Skeletal muscle cell (primary cell): ENCODE measurements around the gene LRRTM4.

Source experiments
- DNase-seq: peaks from one replicate; pipeline ENCODE4 v3.0.0-alpha.2; 2010; ENCODE audit warnings: low read depth
- H3K4me3 ChIP-seq: 2 replicates; pipeline ENCODE4 v1.5.1; 2011; ENCODE audit warnings: low read depth, mild to moderate bottlenecking, control low read depth, low read length, moderate library complexity

Gene LRRTM4

DNA sequence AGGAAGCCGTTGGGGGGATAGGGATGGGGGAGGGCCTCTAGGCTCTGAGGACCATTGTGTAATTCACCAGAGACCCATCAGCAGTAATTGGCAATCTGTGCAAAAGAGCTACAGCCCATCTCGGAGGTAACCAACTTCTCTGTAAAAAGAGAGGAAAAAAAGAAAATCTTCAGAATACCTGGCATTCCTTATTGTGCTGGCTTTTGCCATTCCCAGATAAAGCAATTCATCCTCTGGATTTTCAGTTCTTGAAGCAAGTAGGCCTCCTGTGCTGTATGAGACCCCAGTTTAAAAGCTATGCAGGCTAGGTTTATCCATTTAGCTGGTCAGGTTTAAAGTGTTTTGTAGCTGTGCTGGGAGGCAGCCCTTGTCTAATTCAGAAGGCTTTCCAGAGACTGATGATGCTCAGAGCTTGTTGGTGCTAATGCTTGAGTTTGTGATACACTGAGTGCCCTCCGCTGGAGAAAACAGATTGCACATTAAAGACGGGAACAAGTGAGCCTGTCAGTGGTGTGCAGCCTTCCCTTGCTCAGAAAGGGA is at the start of gene LRRTM4:
TSS of gene LRRTM4 (minus strand) at position 446 of the 540 bp plus-strand sequence.
- no peak for DNase-seq
- no peak within 1 kb of the TSS for H3K4me3 ChIP-seq

DNA sequence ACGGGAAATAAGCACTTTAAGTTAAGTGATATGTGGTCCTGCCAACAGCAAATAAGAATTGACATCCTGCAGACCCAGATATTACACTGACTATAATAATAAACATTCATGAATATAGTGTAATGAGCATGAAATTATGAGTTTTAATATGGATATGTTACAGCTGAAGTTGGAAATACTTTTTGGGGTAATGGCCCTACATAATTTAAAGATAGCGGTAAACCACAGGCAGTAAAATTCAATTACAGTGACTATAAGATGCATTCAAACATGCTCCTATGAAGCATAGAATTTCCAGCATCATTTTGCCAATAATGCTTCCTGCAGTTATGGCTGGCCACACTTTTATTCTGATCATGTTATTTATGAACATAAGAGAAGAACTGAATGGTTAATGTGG is 49.4 kb upstream of the LRRTM4 start:
- no peak for DNase-seq

DNA sequence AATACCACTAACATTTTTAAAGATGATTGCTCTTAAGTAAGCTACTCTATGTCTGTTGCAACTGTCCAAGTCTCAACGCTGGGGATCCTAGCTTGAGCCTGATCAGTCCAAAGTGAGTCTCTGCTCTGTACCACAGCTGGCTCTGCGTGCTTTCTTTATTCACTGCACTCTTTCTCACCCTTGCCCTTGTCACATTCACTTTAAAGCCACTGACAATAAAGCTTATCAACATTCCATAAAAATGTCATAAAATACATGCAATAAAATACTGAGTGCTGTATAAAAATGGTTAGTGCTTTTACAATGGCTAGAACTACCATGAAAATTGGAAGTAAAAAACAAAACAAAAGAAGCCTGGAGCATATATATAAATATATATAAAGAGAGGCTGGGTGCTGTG is 45.5 kb upstream of the LRRTM4 start:
- H3K4me3 ChIP-seq, result no peak overlapping the region
- DNase-seq, result no peak

More for the DNA sequence above, 49.4 kb upstream of the LRRTM4 start:
- H3K4me3 ChIP-seq, result no peak overlapping the region

DNA sequence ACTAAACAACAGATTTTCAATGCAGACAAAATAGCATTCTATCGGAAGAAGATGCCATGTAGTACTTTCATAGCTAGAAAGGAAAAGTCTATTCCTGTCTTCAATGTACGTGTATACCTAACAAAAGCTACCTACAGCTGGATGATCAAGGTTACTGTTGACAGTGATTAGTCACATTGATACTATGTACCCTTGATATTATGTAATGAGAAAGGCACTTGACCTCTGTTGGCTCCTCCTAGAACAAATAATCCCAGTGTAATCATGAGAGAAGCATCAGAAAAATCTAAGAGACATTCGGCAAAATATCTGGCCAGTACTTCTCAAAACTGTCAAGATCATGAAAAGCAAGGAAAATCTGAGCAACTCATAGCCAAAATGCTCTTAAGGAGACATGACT is 44.4 kb upstream of the LRRTM4 start:
- H3K4me3 ChIP-seq, result no peak overlapping the region
- no peak for DNase-seq

DNA sequence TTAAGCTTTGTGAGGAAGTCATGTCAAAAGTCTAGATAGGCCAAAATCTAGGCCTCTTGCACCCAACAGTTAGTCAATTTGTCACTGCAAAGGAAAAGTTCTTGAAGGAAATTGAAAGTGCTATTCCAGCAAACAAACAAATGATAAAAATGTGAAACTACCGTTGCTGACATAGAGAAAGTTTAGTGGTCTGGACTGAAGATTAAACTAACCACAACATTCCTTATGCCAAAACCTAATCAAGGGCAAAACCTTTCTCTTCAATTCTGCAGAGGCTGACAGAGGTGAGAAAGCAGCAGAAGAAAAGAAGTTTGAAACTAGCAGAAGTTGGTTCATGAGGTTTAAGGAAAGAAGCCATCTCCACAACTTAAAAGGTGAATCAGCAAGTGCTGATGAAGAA is 44.0 kb upstream of the LRRTM4 start:
- no peak overlapping the region for H3K4me3 ChIP-seq
- DNase-seq, result no peak

DNA sequence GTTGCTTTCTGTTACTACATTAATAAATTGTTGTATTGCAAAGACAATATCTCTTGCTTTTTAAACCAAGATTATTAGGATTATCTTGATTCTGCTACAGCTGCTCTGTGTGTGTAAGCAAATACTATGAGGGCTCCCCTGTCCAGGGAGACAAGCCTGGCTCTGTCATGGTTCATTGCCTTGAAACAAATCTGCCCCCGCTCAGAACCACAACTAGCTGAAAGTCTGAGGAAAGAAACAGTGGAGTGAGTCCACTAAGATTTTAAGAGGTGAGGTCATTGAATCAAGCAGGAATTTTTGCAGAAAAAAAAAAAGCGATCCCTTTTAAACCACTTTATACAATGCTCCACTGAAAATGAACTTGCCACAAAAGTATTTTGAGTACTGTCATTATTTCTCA is 30.8 kb upstream of the LRRTM4 start:
- DNase-seq, result no peak
- H3K4me3 ChIP-seq, result no peak overlapping the region

DNA sequence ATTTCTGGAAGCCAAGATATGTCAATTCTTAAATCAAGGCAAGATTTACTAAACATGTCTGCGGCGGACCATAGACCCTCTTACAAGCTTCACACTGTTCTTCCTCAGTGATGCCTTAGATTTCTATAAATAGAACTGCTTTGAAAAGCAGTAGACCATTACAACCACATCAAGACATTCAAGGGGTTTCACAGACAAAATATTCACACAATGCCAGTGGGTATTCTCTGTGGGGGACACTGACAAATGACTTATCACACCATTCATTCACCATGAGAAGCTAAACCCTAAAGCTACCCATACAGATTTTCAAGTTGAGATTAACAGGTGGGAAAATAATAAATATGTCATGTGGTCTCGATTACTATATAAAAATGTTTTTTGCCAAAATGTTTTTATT is 15.9 kb upstream of the LRRTM4 start:
- no peak for DNase-seq
- no peak overlapping the region for H3K4me3 ChIP-seq

DNA sequence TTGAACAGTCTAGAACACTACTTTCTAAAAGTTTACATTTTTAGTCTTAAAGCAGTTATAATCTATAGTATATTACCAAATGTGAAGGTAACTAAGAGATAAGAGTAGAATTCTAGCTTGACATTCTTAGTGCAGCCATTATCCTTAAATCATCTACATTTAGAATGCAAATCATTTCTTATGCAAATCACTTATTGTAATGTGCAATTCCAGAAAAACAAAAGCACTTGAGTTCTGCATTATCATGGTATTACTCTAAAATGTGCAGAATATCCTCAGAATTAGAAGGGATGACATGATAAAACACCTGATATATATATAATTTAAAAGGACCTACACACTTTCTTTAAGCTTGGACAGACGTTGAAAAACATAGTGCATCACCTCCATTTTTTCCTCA is 712 bp upstream of the LRRTM4 start:
- no peak overlapping the region for H3K4me3 ChIP-seq
- DNase-seq, result no peak

DNA sequence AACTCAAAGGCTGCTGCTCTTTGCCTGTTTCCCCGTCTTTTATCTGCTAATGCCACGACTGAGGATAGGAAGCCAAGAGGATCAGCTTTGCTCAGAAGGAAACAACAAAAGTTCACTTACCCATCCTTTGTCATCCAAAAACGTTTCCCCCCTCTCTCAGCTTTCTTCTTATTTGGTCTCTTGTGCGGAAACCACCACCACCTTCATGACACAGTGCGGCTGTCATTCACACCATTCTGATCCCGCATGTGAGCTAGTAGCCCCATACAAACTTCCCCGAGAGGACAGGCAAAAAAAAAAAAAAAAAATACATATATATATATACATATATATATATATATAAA is 656 bp downstream of the LRRTM4 start:
- DNase-seq, result no peak
- no peak overlapping the region for H3K4me3 ChIP-seq

DNA sequence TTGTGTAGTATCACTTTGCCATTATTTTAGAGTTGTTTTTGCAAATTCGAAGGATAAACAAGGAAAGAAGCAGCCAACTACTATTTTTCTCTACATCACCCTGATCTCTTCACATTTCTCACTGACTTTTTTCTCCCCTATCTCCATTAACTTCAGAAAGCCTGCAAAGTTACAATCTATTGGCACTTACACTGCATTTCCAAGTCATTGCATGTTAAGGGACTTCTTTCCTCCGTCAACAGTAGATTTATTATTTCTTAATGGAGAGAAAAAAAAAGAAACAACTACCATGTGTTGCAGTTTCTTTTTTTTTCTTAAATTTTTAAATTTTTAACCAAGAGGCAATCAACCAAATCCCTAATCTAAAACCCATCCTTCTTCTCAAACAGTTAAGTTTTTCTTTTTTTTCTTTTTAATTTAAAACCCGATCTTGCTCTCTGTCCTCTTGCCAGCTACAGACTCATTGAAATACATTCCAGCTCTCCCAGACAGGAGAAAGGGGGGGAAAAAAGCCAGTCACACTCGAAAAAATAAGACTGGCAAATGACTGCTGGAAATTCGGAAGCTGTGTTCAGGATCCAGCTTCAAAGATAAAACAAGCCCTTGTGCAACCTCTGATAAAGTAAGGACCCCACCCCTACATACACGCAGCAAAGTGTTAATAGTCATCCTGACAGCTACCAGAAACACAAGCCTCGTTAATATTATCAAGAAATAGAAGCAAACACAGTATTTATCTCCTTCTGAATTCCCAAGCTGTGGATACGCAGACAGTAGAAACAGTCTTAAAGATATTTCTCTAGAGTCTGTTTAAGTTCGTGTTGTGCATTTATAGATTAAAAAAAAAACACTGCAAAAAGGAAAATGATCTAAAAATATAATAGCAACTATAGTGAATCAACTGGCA is 1.3 kb downstream of the LRRTM4 start:
- DNase-seq, result no peak
- H3K4me3 ChIP-seq, result no peak overlapping the region

DNA sequence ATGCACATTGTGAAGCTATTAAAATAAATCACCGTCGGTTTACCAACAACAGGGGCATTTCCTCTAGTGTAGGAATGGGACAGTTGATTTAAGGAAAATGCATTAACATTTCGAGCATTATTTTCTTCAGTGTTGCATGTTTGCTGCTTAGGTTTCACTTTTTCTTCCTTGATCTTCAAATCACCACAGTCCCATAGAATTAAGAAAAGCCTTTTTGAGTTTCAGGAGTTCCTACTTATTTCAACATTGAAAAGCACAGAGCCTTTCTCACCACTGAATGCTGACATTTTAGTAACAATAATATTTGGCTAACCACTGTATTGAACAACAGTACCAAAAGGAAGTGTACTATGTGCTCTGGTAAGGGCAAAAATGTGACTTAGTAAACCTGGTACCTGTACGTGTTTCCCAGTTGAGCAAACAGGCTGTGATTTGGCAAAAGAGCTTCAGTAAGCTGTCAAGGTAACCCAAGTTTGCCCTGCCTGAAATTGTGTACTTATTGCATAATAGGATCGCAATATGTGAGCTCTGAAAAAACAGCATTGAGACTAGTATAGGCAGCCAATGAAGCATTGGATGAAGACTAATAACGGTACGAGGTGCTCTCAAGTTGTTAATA is 2.2 kb downstream of the LRRTM4 start:
- no peak for DNase-seq
- no peak overlapping the region for H3K4me3 ChIP-seq

DNA sequence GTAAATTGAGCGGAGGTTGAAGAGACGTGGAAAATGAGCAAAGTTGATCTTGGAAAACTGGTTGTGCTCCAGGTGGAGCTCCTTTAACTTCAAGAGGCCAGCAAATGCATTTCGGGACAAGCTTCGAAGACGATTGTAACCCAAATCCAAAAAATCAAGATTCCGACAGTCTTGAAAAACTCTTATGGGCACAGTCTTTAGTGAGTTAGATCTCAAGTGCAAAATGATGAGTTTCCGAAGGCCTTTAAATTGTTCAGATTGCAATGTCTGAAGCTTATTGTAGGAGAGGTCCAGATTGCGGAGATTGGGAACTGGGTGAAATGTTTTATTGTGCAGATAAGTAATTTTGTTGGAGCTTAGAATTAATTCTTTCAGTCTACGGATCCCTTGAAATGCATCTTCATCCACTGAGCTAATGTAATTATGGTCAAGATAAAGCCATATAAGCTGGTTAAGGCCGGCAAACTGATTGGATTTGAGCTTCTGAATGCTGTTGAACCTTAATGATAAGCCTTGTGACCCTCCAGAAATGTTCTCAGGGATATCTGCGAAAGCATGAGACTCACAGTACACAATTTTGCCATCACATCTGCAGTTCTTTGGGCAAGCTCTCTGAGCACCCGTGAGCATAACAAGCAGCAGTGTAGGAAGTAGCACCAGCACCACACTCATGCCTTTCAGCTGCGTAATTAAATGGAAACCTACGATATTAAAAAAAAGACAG is 2.9 kb downstream of the LRRTM4 start:
- no peak for DNase-seq
- H3K4me3 ChIP-seq, result no peak overlapping the region

DNA sequence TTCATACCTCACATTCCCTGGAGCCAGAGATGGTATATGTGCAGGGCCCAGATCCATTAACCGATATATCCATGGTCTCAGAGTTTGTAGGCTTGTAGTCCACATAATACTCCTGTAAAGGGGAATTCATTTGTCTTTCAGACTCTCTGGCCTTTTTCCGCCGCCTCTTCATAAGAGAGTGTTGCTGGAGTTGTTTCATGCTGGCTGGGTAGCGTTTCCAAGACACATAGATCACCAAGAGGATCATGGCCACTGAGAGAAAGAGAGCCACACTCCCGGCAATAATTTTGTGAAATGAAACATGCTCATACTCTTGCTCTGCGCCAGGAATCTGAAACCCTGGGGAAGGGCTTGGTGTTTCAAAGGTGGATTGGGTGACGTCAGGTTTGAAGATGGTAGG is 3.9 kb downstream of the LRRTM4 start:
- H3K4me3 ChIP-seq, result no peak overlapping the region
- DNase-seq, result no peak

DNA sequence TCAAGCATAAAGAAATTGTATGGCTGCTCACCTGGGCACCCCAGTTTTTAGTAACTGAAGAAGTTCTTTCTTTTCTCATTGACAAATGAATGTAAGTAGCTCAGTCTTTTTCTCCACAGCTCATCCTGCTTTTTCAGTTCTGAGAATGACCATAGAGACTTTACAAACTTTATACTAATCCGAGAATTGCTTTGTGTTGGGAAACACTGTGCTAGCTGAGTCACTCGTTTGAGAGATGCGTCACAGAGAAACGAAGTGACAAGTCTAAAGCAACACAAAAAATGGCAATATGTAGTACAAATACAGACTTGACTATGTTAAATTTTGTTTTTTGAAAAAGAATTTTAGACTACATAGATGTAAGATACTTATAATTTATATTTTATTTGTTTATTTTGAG is 9.0 kb downstream of the LRRTM4 start:
- H3K4me3 ChIP-seq, result no peak overlapping the region
- DNase-seq, result peak; percentile 1

DNA sequence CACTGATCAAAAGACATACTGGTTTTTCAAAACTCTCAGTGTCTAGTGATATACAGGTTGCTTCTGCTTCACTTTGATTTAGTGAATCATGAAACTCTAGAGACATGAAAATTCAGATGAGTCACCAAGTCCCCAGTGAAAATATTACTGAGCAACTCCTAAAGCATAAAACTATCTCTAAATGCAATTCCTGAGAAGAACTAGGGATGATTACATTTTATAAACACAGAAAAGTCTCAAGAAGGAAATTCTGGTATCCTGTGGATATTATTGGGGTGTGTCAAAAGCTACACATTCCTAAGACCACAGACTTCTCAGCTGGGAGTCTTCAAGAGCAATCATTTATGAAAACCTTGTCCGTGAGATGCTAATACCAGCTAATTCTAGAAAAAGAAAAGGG is 9.7 kb downstream of the LRRTM4 start:
- no peak overlapping the region for H3K4me3 ChIP-seq
- DNase-seq, result peak; percentile 1

DNA sequence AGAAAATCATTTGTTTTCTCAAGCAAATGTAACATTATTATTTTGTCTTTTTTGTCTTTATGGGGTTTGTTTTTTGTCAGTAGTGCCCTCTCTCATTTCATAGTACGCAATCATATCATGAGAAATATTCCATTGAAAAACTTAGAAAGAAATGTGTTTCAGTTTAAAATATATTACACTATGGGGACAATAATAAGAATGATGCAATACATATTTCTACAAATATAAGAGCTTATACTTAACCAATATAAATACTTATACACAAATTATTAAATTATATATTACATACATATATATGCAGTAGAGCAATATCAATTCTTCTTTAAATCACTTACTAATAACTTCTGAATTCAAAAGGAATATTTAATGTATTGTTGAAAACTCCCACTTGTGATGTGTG is 13.7 kb downstream of the LRRTM4 start:
- no peak for DNase-seq

DNA sequence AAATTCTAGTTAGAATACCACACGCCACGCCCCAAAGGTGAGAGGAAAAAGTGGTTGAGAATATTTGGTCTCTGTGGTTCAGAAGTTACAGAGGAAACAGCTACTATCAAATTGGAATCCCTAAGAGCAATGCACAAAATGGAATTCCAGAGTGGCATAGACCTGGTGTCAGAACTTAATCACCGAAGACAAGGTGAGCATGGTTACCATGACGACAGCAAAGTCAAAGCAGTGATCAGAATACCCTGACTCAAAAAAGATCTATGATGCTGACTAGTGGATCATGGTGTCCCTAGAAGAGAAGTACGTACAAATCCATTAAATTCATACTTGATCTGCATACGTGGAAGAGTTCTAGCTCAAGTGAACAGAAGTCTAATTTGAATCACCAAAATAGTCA is 14.5 kb downstream of the LRRTM4 start:
- no peak overlapping the region for H3K4me3 ChIP-seq
- no peak for DNase-seq

More for the DNA sequence above, 13.7 kb downstream of the LRRTM4 start:
- H3K4me3 ChIP-seq, result no peak overlapping the region

DNA sequence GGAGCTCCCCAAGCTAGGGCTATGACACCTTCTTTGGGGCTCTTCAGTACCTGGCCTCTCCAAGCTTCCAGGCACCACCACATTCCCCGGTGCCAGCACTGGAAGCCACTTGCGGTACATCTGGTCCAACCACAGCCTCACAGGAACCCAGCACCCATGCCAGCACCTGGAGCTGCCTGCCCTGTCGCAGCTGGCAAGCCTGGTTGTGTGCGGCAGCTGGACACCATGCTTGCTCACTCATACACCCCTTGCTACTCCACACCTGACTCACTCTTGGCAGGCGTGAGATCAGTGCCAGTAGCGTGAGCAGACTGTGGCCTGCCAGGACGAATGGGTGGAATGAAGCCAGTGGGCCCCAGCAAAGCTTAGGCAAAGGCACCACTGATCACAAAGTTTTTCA is 34.0 kb downstream of the LRRTM4 start:
- no peak for DNase-seq
- H3K4me3 ChIP-seq, result no peak overlapping the region

DNA sequence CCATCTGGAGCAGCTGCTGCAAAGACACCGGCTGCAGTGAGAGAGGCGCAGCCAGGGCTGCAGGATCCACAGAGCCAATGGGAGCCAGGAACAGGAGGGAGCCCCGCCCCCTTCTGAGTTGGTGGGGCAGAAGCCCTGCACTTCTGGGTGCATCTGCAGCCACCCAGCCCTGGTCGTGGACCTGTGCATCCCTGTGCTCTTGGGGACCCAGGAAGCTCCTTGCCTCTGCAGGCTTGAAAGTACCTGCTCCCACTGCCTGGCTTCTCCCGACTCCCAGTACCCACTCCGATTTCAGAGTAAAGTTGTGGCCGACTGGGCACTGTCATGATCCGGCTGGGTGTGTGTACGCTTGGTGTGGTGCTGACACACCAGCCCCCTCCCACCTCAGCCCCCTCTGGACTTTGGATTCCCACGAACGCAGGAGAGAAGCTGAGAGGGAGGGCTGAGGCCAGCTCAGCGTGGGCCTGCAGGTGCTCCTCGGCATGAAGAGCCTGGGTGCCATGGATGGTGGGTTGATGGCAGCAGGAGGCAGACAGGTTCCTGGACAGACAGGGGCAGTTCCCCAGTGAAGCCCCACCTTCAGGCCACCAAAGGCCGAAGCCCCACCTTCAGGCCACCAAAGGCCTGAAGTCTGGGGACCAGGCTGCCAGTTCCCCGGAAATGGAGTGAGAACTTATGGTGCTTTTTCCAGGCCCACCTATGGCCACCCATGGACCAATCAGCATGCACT is 34.9 kb downstream of the LRRTM4 start:
- H3K4me3 ChIP-seq, result no peak overlapping the region
- DNase-seq, result no peak

DNA sequence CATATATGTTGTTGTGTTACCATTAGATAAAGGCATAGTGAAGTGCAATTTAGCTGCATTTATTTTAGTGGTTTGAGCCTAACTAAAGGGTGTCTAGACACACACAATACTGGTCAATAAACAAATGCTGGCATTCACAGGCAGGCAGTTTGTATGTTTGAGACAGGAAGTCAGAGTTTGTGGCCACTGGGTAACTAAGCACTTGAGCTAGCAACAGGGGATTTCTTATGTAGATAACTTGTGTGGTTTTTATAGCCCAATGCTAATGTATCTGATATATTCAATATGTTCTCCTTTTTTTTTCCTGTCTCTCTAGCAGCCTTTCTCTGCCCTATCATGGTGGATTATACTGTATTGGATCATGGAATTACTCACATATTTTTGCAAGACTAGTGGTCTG is 38.1 kb downstream of the LRRTM4 start:
- H3K4me3 ChIP-seq, result no peak overlapping the region

More for the DNA sequence above, 38.1 kb downstream of the LRRTM4 start:
- no peak for DNase-seq
